ENCODE measurements around the gene ZNF804A. TPM values are rescaled to one million over a fixed set of nuclear protein-coding genes. Genes with fewer than 3 reads are reported as not detected.
"Not testable (repeated sequence)": the region's sequence is repeated elsewhere in the genome, so short reads cannot be mapped to it uniquely, and the experiment has no call there.

Gene ZNF804A
- total RNA-seq, 1 donor from 2014 or later: not detected

GRCh38 chr2:184877909-184878308 lies 279.6 kb downstream of the ZNF804A start:
- no peak for DNase-seq
- intact Hi-C loops (cut with DNase I): no loop called here
- no peak for ATAC-seq (ENCODE audit: poor library complexity)

GRCh38 chr2:184879671-184880070 lies 281.3 kb downstream of the ZNF804A start:
- intact Hi-C loops (cut with DNase I): no loop called here
- ATAC-seq (ENCODE audit: poor library complexity) (no peak), DNase-seq (no peak)

- intact Hi-C loops (cut with DNase I); ATAC-seq (ENCODE audit: poor library complexity); DNase-seq: not testable (repeated sequence)
These were observed 288.3 kb downstream of the ZNF804A start for GRCh38 chr2:184886585-184886984.

GRCh38 chr2:184890311-184890710 lies 292.0 kb downstream of the ZNF804A start:
- ATAC-seq (ENCODE audit: poor library complexity) (no peak), DNase-seq (no peak)
- intact Hi-C loops (cut with DNase I): no loop called here

- DNase-seq (no peak), ATAC-seq (ENCODE audit: poor library complexity) (no peak)
- intact Hi-C loops (cut with DNase I): no loop called here
These were observed 306.7 kb downstream of the ZNF804A start for GRCh38 chr2:184904991-184905390.

GRCh38 chr2:184906160-184906559 lies 307.8 kb downstream of the ZNF804A start:
- ATAC-seq (ENCODE audit: poor library complexity): no peak
- intact Hi-C loops (cut with DNase I): no loop called here
- DNase-seq: no peak

GRCh38 chr2:184906709-184907108 lies 308.4 kb downstream of the ZNF804A start:
- DNase-seq (no peak), ATAC-seq (ENCODE audit: poor library complexity) (no peak)
- intact Hi-C loops (cut with DNase I): no loop called here

- no peak for ATAC-seq (ENCODE audit: poor library complexity)
- intact Hi-C loops (cut with DNase I): no loop called here
- DNase-seq: no peak
These were observed 310.6 kb downstream of the ZNF804A start for GRCh38 chr2:184908966-184909365.

GRCh38 chr2:184920451-184920965 lies 322.2 kb downstream of the ZNF804A start:
- no peak for ATAC-seq (ENCODE audit: poor library complexity)
- intact Hi-C loops (cut with DNase I): no loop called here
- no peak for DNase-seq

- no peak for DNase-seq
- intact Hi-C loops (cut with DNase I): no loop called here
- no peak for ATAC-seq (ENCODE audit: poor library complexity)
These were observed 323.3 kb downstream of the ZNF804A start for GRCh38 chr2:184921676-184922075.

- DNase-seq: no peak
- no peak for ATAC-seq (ENCODE audit: poor library complexity)
- intact Hi-C loops (cut with DNase I): no loop called here
These were observed 325.4 kb downstream of the ZNF804A start for GRCh38 chr2:184923751-184924150.

- intact Hi-C loops (cut with DNase I): no loop called here
- no peak for ATAC-seq (ENCODE audit: poor library complexity)
- DNase-seq: no peak
These were observed 328.7 kb downstream of the ZNF804A start for GRCh38 chr2:184927040-184927439.

GRCh38 chr2:184936761-184937160 lies 338.4 kb downstream of the ZNF804A start:
- intact Hi-C loops (cut with DNase I): no loop called here
- ATAC-seq (ENCODE audit: poor library complexity): no peak
- DNase-seq: no peak

- DNase-seq (no peak), ATAC-seq (ENCODE audit: poor library complexity) (no peak)
- intact Hi-C loops (cut with DNase I): no loop called here
These were observed 340.1 kb downstream of the ZNF804A start for GRCh38 chr2:184938221-184938985.

- intact Hi-C loops (cut with DNase I): no loop called here
- no peak for DNase-seq
- ATAC-seq (ENCODE audit: poor library complexity): no peak
These were observed 347.0 kb downstream of the ZNF804A start for GRCh38 chr2:184945326-184945725.

- no peak for DNase-seq
- no peak for ATAC-seq (ENCODE audit: poor library complexity)
- intact Hi-C loops (cut with DNase I): no loop called here
These were observed 347.5 kb downstream of the ZNF804A start for GRCh38 chr2:184945824-184946223.

GRCh38 chr2:184956856-184957255 lies 358.5 kb downstream of the ZNF804A start:
- intact Hi-C loops (cut with DNase I): no loop called here
- DNase-seq: no peak
- ATAC-seq (ENCODE audit: poor library complexity): no peak

- intact Hi-C loops (cut with DNase I): no loop called here
- no peak for ATAC-seq (ENCODE audit: poor library complexity)
These were observed 373.3 kb downstream of the ZNF804A start for GRCh38 chr2:184971546-184972068.

More at GRCh38 chr2:184971546-184972068, 373.3 kb downstream of the ZNF804A start:
- no peak for DNase-seq
